Glutamatergic neuron (in vitro differentiated cells): Measurements from ENCODE around the gene RDH11. TPM values are rescaled to one million over a fixed set of nuclear protein-coding genes. Genes with fewer than 3 reads are reported as not detected.
A peak's percentile ranks its signal among the peaks of the same experiment; 100 is the strongest.

ENCODE experiments used
- DNase-seq: peaks from one replicate; pipeline ENCODE4 v3.0.0; 2022
- H3K27ac Mint-ChIP-seq: one replicate; pipeline ENCODE4 v1.8.0; 2020; ENCODE audit warnings: mild to moderate bottlenecking, mixed read lengths, inconsistent platforms; ENCODE audit not compliant: unreplicated experiment
- H3K27me3 Mint-ChIP-seq: one replicate; pipeline ENCODE4 v1.8.0; 2020; ENCODE audit warnings: mild to moderate bottlenecking, moderate library complexity, mixed read lengths, inconsistent platforms; ENCODE audit not compliant: unreplicated experiment
- H3K36me3 Mint-ChIP-seq: one replicate; pipeline ENCODE4 v1.8.0; 2020; ENCODE audit warnings: mild to moderate bottlenecking, mixed read lengths, inconsistent platforms; ENCODE audit not compliant: unreplicated experiment
- H3K4me1 Mint-ChIP-seq: one replicate; pipeline ENCODE4 v1.8.0; 2020; ENCODE audit warnings: mild to moderate bottlenecking, low read depth, mixed read lengths, inconsistent platforms; ENCODE audit not compliant: unreplicated experiment
- H3K4me3 Mint-ChIP-seq: one replicate; pipeline ENCODE4 v1.8.0; 2020; ENCODE audit warnings: mild to moderate bottlenecking, mixed read lengths, inconsistent platforms; ENCODE audit not compliant: unreplicated experiment
- H3K9me3 Mint-ChIP-seq: one replicate; pipeline ENCODE4 v1.8.0; 2020; ENCODE audit warnings: mild to moderate bottlenecking, moderate library complexity, mixed read lengths, inconsistent platforms; ENCODE audit not compliant: unreplicated experiment
- total RNA-seq: library from RNA; stranded (reverse); fragmentation: NEBNext Ultra II Directional; extraction: Animal tissue kit (Norgen Biotek cat#: 25700); gene quantifications from one replicate; pipeline ENCODE4 v1.2.1, GENCODE V29; 2021; ENCODE audit not compliant: unreplicated experiment
- TF ChIP-seq, protein P1 (sequence below): fragments of 200-600 bp; sonication (generic); IDR thresholded peaks from one replicate; pipeline ENCODE4 v1.5.0; 2021; ENCODE audit not compliant: partially characterized antibody, unreplicated experiment

The RDH11 gene
- total RNA-seq, 1 donor from 2014 or later, result 94.7 TPM

DNA sequence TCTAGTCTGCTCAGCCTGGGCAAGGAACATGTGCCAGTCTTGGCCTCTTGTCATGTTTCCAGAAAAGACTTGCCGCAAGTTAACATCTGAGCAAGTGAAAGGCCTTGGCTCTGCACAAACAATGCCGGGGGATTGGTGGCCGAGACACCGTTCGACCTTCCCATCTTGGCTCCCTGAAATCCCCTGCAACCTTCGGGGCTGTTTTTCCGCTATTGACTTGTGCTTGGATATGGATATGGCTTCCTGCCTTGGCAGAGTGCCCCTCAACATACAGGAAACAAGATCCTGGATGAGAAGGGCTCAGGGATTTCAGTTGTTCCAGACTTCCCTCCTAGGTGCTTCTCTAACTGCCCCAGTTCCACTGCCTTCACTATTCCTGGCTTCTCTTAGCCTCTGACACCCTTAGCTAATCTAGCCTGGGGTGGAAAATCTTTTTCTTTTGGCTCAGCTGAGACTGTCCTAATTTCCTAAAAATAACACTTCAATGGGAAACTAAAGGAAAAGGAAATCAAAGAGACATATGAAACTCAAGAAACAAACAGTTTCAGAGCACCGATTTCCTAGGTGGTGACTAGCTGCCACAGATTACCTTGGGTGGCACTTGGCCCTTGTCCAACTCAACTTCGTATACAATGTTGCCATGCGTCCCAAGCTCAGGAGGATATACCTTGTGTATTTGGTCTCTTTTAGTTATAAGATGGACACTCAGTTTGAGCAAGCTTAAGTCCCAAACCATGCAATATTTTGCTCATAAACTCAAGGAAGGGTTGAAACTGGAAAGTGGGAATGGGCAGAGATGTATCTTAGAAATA, 40.0 kb upstream of the RDH11 start:
- Mint-ChIP-seq H3K27me3 (no peaks in the 10 kb centered on the region), H3K9me3 (no peaks in the 10 kb centered on the region), H3K27ac (no peak overlapping the region), H3K36me3 (no peaks in the 10 kb centered on the region), H3K4me1 (no peaks in the 10 kb centered on the region), H3K4me3 (no peak overlapping the region)
- TF ChIP-seq, protein P1, sequence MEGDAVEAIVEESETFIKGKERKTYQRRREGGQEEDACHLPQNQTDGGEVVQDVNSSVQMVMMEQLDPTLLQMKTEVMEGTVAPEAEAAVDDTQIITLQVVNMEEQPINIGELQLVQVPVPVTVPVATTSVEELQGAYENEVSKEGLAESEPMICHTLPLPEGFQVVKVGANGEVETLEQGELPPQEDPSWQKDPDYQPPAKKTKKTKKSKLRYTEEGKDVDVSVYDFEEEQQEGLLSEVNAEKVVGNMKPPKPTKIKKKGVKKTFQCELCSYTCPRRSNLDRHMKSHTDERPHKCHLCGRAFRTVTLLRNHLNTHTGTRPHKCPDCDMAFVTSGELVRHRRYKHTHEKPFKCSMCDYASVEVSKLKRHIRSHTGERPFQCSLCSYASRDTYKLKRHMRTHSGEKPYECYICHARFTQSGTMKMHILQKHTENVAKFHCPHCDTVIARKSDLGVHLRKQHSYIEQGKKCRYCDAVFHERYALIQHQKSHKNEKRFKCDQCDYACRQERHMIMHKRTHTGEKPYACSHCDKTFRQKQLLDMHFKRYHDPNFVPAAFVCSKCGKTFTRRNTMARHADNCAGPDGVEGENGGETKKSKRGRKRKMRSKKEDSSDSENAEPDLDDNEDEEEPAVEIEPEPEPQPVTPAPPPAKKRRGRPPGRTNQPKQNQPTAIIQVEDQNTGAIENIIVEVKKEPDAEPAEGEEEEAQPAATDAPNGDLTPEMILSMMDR, result no peak
- no peak for DNase-seq

DNA sequence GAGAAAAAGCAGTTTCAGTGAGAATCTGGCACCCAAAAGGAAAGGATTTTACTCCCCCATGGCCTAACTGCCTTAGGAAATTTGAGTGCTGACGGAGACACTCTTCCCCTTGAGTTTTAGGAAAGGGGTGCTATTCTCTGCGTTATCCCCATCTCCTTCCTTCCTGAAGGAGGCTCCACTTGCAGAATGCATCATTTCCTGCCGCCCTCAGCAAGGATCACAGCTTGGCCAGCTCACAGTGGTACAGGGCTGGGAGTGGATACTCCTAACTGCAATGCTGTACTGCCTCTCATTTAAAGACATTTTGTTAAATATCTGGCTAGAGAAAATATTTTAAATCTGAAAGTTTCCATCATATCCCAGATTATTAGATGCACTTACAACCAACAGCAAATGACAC, 39.1 kb upstream of the RDH11 start:
- Mint-ChIP-seq H3K27ac (no peak overlapping the region), H3K9me3 (no peaks in the 10 kb centered on the region), H3K27me3 (no peaks in the 10 kb centered on the region), H3K4me1 (peaks cover 3% of the 10 kb centered on the region), H3K4me3 (no peak overlapping the region), H3K36me3 (no peaks in the 10 kb centered on the region)
- no peak for DNase-seq
- TF ChIP-seq, protein P1, result no peak

DNA sequence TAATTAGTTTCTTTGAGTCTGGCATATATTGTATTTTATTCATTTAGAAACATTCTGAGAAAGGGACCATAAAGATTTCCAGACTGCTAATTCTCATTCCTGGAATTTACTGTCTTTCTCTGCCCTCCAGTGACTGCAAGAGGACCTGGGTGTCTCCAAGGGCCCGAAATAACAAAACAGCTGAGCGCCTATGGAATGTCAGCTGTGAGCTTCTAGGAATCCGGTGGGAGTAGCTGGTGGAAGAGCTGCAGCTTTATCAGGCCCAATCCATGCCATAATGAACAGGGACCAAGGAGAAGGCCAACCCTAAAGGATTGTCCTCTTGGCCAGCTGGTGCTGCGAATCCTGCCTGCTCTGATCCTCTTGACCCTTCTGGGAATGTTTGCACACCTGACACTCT, 38.1 kb upstream of the RDH11 start:
- no peaks in the 10 kb centered on the region for H3K27me3 Mint-ChIP-seq
- peaks cover 7% of the 10 kb centered on the region for H3K4me1 Mint-ChIP-seq
- no peaks in the 10 kb centered on the region for H3K9me3 Mint-ChIP-seq
- H3K4me3 Mint-ChIP-seq, result no peak overlapping the region
- TF ChIP-seq, protein P1, result no peak
- H3K36me3 Mint-ChIP-seq, result no peaks in the 10 kb centered on the region
- no peak for DNase-seq
- H3K27ac Mint-ChIP-seq, result no peak overlapping the region

DNA sequence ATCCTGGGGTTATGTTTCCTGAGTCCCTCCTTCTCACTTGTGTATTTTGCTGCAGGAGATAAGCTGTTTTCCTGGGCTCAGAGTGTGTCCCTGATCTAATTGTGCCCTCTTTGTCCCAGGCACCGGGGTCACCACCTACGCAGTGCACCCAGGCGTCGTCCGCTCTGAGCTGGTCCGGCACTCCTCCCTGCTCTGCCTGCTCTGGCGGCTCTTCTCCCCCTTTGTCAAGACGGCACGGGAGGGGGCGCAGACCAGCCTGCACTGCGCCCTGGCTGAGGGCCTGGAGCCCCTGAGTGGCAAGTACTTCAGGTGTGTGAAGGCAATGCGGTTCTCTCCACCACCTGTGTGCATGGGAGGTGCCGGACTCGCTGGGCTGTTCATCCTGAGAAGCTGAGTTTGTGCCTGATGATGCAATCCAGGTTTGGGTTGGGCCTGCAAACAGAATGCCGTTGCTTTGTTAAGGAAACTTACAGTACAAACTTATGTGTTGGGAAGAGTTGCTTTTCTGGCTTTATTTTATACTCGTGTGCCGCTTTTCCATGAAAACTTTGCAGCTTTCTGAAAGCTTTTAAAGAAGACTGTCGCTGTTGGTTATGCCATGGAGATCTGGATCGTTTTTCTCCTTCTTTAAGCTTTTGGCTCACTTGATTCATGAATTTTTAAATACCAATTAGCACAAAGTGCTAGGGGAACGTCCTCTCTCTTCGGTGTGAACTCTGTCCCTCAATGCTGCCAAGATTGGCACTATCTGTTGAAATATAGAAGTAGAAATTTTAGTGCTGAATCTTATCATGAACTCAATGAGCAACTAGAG, 33.7 kb upstream of the RDH11 start:
- H3K4me3 Mint-ChIP-seq, result no peak overlapping the region
- H3K4me1 Mint-ChIP-seq, result peaks cover 7% of the 10 kb centered on the region
- TF ChIP-seq, protein P1, result no peak
- peak overlapping the region; percentile 54 for H3K27ac Mint-ChIP-seq
- no peaks in the 10 kb centered on the region for H3K36me3 Mint-ChIP-seq
- peak; percentile 22 for DNase-seq
- no peaks in the 10 kb centered on the region for H3K9me3 Mint-ChIP-seq
- no peaks in the 10 kb centered on the region for H3K27me3 Mint-ChIP-seq

DNA sequence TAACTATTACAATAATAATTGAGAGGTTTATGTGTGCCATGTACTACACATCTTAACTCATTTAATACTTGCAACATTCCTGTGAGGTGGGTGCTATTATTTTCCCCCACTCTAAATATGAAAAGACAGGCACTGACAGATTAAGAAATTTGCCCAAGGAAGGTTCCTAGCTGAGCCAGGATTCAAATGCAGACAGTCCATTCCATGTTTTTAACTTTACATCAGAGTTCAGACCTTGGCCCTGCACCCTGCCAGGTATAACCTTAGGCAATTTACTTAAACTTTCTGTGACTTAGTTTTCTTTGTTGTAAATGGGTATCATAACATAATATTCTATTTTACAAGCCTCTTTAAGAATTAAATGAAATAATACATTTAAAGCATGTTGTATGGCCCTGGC, 32.7 kb upstream of the RDH11 start:
- no peak overlapping the region for H3K27ac Mint-ChIP-seq
- no peaks in the 10 kb centered on the region for H3K27me3 Mint-ChIP-seq
- no peak overlapping the region for H3K4me3 Mint-ChIP-seq
- TF ChIP-seq, protein P1, result no peak
- no peaks in the 10 kb centered on the region for H3K9me3 Mint-ChIP-seq
- H3K36me3 Mint-ChIP-seq, result no peaks in the 10 kb centered on the region
- no peak for DNase-seq
- peaks cover 7% of the 10 kb centered on the region for H3K4me1 Mint-ChIP-seq
